Fibroblast of mammary gland (primary cell): ENCODE results near the gene GARNL3.

Source experiments
- DNase-seq: peaks from one replicate; pipeline ENCODE4 v3.0.0-alpha.2; 2010; ENCODE audit warnings: low read depth
- H3K4me3 ChIP-seq: 2 replicates; pipeline ENCODE4 v1.5.1; 2011; ENCODE audit warnings: low read depth, mild to moderate bottlenecking, low read length, moderate library complexity; ENCODE audit not compliant: control insufficient read depth
- TF ChIP-seq, protein P1 (sequence below): conservative IDR thresholded peaks from 2 replicates; pipeline ENCODE4 v1.5.1; 2011; ENCODE audit warnings: low read depth, low read length, inconsistent platforms; ENCODE audit not compliant: control insufficient read depth, insufficient read depth

Gene GARNL3

GRCh38 chr9:127313042-127313560 is 48.5 kb downstream of the GARNL3 start:
- DNase-seq, result no peak
- TF ChIP-seq, protein P1, sequence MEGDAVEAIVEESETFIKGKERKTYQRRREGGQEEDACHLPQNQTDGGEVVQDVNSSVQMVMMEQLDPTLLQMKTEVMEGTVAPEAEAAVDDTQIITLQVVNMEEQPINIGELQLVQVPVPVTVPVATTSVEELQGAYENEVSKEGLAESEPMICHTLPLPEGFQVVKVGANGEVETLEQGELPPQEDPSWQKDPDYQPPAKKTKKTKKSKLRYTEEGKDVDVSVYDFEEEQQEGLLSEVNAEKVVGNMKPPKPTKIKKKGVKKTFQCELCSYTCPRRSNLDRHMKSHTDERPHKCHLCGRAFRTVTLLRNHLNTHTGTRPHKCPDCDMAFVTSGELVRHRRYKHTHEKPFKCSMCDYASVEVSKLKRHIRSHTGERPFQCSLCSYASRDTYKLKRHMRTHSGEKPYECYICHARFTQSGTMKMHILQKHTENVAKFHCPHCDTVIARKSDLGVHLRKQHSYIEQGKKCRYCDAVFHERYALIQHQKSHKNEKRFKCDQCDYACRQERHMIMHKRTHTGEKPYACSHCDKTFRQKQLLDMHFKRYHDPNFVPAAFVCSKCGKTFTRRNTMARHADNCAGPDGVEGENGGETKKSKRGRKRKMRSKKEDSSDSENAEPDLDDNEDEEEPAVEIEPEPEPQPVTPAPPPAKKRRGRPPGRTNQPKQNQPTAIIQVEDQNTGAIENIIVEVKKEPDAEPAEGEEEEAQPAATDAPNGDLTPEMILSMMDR, result no peak
- no peak overlapping the region for H3K4me3 ChIP-seq

DNA sequence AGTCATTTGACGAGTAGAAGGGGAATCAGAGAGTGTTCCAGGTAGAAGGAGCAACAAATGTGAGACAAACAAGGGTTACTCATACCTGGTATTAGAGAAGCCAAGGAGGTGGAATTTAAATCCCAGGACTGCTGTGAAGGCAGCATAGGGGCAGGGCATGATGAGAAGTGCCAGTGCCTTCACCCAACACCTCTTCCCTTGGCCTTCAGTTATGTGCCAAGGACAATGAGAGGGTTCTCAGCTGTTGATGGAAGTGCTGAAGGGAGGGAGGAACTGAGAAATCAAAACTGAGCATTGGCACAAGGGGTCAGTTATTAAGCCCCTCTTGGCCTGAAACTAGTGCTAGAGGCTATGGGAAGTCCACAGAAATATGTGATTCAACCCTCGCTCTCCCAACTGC is 50.3 kb downstream of the GARNL3 start:
- H3K4me3 ChIP-seq, result no peak overlapping the region
- TF ChIP-seq, protein P1, result no peak
- no peak for DNase-seq

DNA sequence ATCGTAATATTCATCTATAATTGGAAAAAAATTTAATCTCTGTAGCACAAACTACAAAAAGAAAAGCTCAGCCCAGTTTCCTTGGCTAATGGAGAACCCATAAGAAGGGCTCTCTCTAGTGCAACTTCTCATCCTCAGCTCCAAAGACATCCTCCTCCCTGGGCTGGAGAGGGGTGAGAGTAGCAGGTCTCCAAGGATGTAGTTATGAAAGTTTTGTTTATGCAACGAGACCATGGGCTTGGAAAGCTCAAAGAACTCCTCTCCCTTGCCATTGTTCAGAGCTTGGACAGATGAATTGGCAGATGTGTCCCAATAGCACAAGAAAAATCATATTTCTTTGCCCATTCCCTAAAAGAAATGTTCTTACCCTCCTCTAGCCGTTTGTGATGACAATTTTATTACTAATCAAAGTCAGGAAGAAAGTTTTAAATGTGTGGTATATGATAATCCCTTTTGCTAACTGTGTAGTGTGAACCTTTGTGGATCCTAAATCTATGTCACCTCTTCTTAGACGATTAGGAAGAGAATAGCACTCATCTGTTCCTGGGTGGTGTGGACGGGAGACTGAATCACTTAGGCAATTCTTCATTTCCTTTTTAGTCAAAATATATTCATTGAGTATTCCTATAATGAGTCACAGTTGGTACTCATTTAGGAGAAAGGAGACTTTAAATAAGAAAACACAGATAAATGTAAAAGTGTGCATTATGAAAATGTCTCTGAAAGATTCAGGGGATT is 52.2 kb downstream of the GARNL3 start:
- DNase-seq, result peak; percentile 62
- TF ChIP-seq, protein P1, result no peak
- no peak overlapping the region for H3K4me3 ChIP-seq

DNA sequence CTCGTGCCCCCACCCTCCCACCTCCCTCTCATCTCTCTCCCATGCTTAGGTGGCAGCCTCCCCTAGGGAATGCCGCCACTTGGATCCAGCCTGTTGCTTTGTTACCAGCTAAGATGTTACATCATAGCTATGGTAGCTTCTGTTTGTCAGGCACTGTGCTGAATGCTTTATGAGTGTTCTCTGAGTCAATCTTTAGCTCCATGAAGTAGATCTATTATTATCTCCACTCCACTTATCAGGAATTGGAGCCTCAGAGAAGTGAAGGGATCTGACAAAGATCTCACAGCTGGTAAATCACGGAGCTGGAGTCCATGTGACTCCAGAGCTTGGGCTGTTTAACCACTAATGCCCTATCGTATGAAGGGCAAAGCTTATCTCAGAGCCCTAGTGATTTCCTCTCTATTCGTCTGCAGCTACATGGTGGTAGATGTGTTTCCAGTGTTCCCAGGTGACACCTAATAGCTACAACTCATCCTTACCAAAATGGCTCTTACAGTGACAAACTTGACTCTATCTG is 54.1 kb downstream of the GARNL3 start:
- no peak overlapping the region for H3K4me3 ChIP-seq
- TF ChIP-seq, protein P1, result no peak
- peak; percentile 71 for DNase-seq

DNA sequence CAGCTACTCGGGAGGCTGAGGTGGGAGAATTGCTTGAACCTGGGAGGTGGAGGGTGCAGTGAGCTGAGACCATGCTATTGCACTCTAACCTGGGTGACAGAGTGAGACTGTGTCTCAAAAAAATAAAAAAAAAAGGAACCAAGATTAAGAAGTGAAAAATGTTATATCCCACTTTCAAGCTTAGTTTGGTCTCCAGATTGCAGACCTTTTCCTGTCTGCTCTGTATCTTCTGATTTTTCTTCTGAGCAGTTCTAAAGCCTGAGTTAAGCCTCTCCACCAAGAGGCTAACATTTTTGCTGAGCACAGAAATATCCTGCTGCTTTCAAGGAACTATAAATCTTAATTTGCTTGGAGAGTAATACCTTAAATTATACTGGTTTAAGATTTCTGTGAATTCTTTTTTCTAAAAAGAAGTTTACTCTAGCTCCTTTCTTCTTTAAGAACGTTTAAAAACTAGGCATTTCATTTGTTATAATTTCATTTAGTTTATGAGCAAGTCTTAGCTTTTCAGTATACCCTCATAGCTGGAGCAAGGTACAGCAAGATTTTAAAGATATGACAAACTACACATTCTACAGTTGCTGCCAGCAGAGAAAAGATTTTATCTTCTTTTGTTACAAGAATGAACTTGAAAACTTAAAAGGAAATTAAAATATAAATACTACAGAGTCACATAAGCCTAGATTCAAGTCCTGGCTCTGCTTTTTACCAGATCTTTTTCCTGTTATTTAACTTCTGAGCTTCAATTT is 55.0 kb downstream of the GARNL3 start:
- TF ChIP-seq, protein P1, result no peak
- no peak for DNase-seq
- H3K4me3 ChIP-seq, result no peak overlapping the region

GRCh38 chr9:127320115-127320378 is 55.5 kb downstream of the GARNL3 start:
- TF ChIP-seq, protein P1, result no peak
- H3K4me3 ChIP-seq, result no peak overlapping the region

More at GRCh38 chr9:127320115-127320378, 55.5 kb downstream of the GARNL3 start:
- no peak for DNase-seq
